HG03135 (cell line): Measurements from ENCODE around the gene GRM3.

Experiments
- ATAC-seq: cut with Tn5 transposase; IDR thresholded peaks from one replicate; pipeline ENCODE4 v1.9.1; 2021; ENCODE audit warnings: mild to moderate bottlenecking, moderate library complexity; ENCODE audit not compliant: unreplicated experiment

The GRM3 gene

GRCh38 chr7:86689363-86689762, 45.7 kb downstream of the GRM3 start:
- no peak for ATAC-seq

GRCh38 chr7:86692755-86693154, 49.0 kb downstream of the GRM3 start:
- no peak for ATAC-seq

DNA sequence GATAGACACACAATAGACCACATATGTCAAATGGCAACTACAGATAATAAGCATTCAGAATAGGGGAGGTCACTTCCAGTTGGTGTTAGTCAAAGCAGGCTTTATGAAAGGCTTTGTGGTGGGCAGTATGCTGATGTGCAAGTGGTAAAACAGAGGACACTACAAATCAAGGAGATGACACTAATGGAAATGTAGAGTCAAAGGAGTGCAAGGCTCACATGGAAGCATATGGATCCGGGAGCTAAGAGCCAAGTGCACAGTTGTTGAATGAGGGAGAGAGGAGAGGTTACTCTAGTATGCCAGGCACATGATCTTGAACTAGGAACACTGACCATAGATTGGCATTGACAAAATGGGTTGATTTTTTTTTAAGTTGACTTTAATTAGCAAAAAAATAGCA, 62.7 kb downstream of the GRM3 start:
- ATAC-seq = no peak

- no peak for ATAC-seq
Observed at GRCh38 chr7:86708031-86708680, 64.4 kb downstream of the GRM3 start.

DNA sequence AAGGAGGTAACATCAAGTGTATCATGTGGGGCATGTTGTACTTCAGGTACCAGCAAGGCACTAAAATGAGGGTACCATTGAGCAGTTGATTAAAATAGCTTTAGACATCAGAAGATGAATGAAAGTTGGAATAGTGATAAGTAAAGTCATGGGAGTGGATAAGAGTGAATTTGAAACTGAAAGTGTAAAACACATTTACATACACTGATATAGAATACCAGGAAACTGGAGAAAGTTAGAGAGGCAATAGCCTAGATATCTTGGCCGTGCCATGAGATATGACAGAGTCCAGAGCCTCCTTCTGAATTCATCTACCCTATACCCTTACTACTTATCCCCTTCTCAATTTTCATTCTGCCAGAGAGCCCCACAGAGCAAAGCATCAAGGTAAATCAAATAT, 76.6 kb downstream of the GRM3 start:
- no peak for ATAC-seq

GRCh38 chr7:86733783-86734182, 90.1 kb downstream of the GRM3 start:
- no peak for ATAC-seq

DNA sequence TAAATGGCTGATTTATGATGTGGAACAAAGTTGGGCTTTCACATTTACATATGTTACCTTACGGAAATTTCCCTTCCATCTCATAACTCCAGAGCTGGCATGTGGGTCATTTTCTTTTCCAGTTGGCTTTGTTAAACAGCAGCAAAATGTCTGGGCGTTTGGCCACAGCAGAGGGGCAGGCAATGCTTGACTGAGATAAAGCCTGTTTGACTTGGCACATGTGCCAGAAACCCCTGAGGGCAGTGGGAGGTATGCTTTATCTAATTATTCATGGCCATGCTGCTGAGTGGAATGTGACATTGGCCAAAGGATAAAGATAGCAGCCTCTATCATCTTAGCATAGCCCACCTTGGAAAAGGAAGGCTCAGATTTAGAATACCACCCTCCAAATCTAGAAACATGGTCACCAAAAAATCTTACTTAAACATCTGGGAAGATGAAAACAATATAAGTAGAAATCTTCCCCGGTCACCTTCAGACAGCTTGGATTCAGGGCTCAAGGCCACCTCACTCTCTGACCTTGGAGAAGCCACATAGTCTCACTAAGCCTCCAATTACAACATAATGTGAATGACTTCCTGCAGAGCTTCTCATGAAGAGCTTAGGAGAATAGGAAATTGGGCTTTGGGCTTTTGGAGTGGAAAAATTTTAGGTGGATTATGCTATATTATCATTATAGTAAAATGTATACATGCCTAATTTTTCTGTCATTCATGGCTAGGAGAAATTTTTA, 101.5 kb downstream of the GRM3 start:
- no peak for ATAC-seq

GRCh38 chr7:86747698-86748097, 104.0 kb downstream of the GRM3 start:
- no peak for ATAC-seq

DNA sequence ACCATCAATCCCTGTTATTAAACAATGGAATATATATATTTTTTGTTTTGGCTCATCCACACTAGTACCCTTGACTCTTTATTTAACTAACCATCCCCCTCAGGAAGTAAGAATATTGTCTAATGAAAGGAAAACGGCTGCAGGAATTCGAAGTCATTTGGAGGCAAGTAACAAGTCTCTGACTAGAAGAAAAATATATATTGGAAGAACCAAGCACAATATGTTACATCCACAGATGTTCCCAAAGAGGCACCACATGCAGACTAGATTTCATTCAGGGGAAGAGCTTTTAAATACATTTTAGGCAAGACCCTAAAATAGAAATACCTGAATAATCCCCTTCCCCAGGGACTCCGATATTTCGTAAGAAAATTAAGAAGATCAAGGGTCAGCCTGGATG, 104.5 kb downstream of the GRM3 start:
- ATAC-seq = no peak

DNA sequence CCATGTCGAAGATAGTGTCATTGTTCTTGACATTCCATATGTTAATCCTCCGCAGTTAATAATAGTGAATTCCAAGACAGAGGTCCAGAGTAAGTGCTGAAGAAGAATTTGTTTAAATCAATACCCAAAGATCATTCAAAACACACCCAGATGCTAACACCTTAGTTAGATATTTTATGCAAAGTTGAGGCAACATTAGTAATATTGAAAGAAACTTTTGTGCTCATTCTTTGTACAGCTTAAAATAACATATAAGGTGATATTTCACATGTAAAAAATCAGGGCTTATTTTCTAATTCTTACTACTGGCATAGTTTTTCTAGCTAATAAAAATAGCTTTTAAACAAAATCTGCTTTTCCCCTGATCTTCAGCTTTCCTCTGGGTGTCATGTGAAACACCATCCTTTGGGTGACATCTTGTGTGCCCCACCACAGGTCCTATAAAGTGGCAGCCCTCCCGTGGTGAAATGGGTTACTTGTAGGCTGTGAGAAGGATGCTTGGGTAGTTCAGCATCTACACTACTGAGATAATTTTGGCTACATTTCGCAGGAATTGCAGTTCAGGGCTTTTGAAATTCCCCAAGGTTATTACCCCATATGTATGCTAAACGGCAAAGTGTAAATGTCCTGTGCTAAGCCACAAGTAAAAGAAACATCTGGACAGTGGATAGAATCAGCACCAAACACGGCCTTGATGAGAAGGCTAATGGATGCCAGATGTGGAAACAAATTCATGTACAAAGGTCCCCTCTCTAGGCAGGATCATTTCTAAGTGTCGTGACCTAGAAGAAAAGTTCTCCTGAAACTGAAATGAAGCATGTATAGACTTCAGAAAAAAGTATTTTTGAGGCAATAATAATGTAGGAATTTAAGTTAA, 105.4 kb downstream of the GRM3 start:
- ATAC-seq = no peak

GRCh38 chr7:86749741-86750665, 106.3 kb downstream of the GRM3 start:
- ATAC-seq = no peak

- no peak for ATAC-seq
Observed at GRCh38 chr7:86760236-86760635, 116.5 kb downstream of the GRM3 start.

DNA sequence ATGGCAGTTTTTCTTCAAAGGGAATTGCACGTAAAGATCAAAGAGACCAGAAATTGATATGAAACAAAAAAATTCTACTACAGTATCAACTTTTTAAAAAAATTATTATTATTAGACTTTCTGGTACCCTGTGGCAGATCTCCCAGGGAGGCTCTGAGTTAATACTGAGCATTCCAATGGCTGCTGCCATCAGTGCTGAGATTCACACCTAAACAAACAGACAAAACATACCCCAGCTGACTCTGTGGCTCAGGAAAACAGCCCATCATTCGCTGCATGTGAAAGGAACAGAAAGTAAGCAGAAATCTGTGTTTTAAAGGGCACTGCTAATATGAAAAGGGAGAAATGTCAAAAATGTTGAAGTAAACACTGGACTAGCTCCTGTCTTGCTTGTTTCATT, 118.4 kb downstream of the GRM3 start:
- ATAC-seq = no peak

- no peak for ATAC-seq
Observed at GRCh38 chr7:86765931-86766330, 122.2 kb downstream of the GRM3 start.

DNA sequence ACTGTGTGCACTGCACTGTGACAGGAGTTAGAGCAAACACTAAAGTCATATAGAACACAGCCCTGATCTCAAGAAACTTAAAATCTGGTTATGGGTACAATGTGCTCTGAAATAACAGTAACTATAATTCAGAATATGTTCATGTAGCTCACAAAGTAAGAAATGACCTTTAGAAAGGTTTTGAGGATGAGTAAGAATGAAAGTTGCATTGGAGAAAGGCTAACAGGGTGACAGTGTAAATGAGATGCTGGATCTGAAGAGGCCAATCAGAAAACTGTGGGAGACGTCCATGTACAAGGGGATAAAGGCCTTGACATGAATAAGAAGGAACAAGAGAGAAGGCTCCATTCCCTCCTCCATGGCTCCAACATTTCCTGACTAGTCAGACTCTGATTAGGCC, 124.7 kb downstream of the GRM3 start:
- ATAC-seq = peak; percentile 33

- peak; percentile 88 for ATAC-seq
Observed at GRCh38 chr7:86768967-86769760, 125.5 kb downstream of the GRM3 start.

DNA sequence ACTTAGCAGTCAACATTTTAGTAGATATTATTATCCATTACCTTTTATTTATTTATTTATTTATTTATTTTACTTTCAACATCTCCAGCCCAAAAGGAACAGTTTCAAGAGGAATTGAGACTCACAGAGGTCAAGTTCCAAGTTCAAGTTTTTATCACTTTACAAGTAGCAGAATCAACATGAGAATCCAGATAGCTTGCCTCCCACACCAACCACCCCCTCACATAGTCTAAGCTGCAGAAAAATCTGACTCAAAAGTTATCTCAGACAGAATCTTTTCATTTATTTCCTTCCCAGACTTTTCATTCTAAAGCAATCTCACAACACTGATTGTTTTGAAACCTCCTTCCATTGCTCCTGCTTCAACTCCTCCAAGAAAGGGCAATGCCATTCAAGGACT, 129.6 kb downstream of the GRM3 start:
- no peak for ATAC-seq

DNA sequence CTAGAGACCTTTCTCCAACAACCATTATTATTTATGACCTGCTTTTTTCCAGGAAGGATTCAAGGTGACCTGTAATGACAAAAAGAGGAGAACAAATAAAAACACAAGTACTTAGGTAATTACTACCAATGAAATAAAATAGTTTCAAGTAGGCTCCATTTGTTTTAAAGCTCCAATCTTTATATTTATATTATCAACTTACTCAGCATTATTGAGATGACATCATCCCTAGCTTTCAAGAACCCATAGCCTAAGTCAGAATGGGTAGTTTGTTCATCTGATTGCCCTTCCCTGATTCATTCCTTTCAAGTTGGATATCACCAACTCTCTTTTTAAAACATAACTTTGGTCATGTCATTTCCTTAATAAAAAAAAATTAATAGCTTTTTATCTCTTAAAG, 131.5 kb downstream of the GRM3 start:
- no peak for ATAC-seq

- no peak for ATAC-seq
Observed at GRCh38 chr7:86776136-86776535, 132.4 kb downstream of the GRM3 start.

- no peak for ATAC-seq
Observed at GRCh38 chr7:86778271-86778670, 134.6 kb downstream of the GRM3 start.
